Activated T-helper 1 cell treated with Interleukin-2 at 50 U/mL for 16 hours (primary cell): ENCODE measurements around the gene ZGRF1.
A peak's percentile ranks its signal among the peaks of the same experiment; 100 is the strongest.
"Not testable (repeated sequence)": the region's sequence is repeated elsewhere in the genome, so short reads cannot be mapped to it uniquely, and the experiment has no call there.

Experiments
- DNase-seq: peaks from one replicate; pipeline ENCODE4 v3.0.0-alpha.2; 2020; ENCODE audit warnings: low read depth

ZGRF1 gene, protein sequence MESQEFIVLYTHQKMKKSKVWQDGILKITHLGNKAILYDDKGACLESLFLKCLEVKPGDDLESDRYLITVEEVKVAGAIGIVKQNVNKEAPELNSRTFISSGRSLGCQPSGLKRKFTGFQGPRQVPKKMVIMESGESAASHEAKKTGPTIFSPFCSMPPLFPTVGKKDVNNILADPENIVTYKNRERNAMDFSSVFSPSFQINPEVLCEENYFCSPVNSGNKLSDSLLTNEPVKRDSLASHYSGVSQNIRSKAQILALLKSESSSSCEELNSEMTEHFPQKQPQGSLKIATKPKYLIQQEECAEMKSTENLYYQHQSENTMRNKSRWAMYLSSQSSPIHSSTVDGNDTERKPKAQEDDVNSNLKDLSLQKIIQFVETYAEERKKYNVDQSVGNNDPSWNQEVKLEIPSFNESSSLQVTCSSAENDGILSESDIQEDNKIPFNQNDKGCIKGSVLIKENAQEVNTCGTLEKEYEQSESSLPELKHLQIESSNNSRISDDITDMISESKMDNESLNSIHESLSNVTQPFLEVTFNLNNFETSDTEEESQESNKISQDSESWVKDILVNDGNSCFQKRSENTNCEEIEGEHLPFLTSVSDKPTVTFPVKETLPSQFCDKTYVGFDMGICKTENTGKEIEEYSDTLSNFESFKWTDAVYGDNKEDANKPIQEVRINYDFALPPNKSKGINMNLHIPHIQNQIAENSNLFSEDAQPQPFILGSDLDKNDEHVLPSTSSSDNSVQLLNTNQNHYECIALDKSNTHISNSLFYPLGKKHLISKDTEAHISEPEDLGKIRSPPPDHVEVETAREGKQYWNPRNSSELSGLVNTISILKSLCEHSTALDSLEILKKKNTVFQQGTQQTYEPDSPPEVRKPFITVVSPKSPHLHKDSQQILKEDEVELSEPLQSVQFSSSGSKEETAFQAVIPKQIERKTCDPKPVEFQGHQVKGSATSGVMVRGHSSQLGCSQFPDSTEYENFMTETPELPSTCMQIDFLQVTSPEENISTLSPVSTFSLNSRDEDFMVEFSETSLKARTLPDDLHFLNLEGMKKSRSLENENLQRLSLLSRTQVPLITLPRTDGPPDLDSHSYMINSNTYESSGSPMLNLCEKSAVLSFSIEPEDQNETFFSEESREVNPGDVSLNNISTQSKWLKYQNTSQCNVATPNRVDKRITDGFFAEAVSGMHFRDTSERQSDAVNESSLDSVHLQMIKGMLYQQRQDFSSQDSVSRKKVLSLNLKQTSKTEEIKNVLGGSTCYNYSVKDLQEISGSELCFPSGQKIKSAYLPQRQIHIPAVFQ (N-terminal part only)

GRCh38 chr4:112636688-112637551, at the start of gene ZGRF1, which contains the start of gene LARP7:
TSS of gene ZGRF1 (minus strand) at chr4:112636909. CDS start at chr4:112633176, 3,733 bp downstream.
TSS of gene LARP7 (plus strand) at chr4:112637143. CDS start at chr4:112644670, 7,527 bp downstream.
- DNase-seq, result peak; percentile 95

- no peak for DNase-seq
Observed at GRCh38 chr4:112680996-112681395, 44.3 kb upstream of the ZGRF1 start.

GRCh38 chr4:112677519-112678091, 40.9 kb upstream of the ZGRF1 start:
- no peak for DNase-seq

GRCh38 chr4:112674376-112674775, 37.7 kb upstream of the ZGRF1 start:
- no peak for DNase-seq

DNA sequence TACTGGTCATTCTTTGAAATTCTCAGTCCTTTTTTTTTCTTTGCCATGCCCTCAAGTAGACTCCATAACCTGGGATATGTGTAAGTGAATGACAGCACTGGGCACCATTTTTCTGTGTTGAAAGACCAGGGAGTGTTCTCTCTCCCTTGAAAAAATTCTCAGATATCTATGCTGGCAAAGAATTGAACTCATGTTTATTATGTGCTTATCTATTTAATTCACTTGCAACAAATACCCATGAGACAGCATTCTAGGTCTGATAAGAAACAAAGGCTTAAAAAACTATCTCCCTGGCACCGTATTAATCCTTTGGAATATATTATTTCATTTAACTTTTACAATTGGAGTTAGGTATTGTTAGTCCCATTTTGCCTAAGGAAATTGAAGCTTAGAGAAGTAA, 37.0 kb upstream of the ZGRF1 start:
- DNase-seq, result no peak

- no peak for DNase-seq
Observed at GRCh38 chr4:112673076-112673475, 36.4 kb upstream of the ZGRF1 start.

- DNase-seq, result no peak
Observed at GRCh38 chr4:112668131-112668530, 31.4 kb upstream of the ZGRF1 start.

- DNase-seq, result no peak
Observed at GRCh38 chr4:112664611-112665010, 27.9 kb upstream of the ZGRF1 start.

DNA sequence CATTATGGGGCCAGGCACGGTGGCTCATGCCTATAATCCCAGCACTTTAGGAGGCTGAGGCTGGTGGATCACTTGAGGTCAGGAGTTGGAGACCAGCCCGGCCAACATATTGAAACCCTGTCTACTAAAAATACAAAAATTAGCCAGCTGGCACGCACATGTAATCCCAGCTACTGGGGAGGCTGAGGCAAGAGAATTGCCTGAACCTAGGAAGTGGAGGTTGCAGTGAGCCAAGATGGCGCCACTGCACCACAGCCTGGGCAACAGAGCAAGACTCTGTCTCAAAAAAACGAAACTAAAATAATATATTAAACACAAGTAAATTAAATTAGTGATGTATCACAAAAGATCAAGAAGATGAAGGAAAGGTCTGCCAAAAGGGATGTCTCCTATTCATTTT, 19.4 kb upstream of the ZGRF1 start:
- not testable (repeated sequence) for DNase-seq

GRCh38 chr4:112655270-112655669, 18.6 kb upstream of the ZGRF1 start:
- DNase-seq, result no peak

DNA sequence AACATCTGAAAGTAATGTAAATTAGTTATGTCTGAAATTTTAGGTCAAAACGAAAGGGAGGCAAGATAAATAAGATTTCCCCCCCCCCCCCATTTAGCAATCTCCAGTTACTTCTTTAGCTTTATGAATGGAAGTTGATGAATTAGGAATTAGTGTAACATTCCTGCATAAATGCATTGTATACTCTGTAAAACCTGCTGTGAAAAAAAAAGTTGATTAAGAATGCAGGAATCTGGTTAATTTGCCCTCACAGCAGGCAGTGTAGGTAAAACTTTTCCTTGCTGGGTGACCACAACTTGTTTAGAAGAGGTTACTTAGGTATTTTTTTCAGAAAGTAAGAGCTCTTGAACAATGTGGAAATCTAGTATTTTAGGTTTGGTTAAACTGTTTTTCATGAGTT, 15.5 kb upstream of the ZGRF1 start:
- DNase-seq, result no peak

- DNase-seq, result no peak
Observed at GRCh38 chr4:112651641-112652040, 14.9 kb upstream of the ZGRF1 start.

DNA sequence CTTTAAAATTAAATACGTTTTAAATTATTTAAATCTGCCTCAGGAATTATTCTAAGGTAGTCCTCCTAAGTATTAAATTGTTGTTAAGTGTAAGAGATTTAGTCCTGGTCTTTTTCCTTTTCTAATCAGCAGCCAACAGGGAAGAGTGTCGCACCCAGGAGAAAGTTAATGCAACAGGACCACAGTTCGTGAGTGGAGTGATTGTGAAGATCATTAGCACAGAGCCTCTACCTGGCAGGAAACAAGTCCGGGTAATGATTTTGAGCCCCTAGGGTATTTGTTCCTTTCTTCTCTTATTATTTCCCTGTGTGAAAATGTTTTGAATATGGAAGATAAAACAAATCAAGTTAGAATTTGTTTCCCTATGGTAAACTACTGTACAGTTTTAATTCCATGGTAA, 13.6 kb upstream of the ZGRF1 start:
- no peak for DNase-seq

GRCh38 chr4:112649055-112649408, 12.3 kb upstream of the ZGRF1 start:
- no peak for DNase-seq

DNA sequence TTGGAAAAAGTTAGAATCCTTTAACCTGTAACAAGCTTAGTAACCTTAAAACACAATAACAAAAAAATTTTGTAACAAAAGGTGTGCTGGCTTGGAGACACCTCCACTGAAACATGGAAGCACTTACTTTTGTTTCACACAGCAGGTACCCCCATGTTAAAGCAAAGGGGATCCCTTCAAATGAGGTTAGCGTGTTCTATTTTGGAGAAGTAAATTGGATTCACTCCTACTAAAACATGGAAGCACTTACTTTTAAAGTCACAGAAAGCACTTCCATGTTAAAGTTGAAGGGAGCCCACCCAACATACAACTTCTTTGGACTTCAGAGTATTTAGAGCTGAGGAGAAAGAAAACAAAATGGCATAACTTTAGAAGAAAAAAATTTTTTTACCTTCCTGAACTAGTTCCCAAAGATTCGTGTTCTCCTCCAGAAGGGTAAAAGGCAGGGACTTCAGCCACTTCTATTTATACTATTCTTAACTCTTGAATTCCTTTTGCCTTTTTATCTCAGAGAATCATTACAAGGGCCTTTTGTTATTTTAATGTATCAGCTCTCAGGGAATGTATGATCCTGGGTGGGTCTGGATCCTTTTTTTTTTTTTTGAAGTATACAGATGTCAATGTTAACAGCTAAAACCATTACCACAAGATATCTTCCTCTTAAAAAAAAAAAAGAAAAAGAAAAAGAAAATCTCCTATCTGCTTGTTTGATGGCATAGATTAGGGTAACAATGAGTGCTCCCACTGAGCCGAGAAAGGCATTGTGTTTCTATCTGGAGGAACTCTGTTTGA, 11.8 kb upstream of the ZGRF1 start:
- no peak for DNase-seq

GRCh38 chr4:112647785-112648184, 11.1 kb upstream of the ZGRF1 start:
- no peak for DNase-seq

- DNase-seq, result no peak
Observed at GRCh38 chr4:112646632-112647537, 10.2 kb upstream of the ZGRF1 start.

DNA sequence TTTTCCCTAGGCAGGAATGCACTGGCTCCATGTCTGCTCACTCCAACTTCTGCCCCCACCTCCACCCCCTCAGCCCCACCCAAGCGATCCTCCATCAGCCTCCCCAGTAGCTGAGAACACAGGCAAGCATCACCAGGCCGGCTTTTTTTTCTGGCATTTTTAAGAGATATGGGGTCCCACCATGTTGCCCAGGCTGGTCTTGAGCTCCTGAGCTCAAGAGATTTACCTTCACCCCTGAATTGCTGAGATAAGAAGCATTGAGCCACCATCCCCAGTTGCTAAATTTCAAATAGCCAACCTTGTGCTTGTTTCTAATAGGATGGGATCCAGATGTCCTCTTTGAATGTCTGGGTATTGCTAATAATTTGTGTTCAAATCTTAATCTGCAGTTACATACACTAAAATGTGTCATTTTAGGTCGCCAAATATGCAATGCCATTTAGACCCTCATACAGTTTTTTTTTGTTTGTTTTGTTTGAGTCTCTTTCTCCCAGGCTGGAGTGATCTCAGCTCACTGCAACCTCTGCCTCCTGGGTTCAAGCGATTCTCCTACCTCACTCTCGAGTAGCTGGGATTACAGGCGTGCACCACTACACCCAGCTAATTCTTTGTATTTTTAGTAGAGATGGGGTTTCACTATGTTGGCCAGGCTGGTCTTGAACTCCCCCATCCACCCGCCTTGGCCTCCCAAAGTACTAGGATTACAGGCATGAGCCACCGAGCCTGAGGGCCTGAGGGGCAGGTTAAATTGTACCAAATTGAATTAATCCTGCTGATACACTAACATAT, 9.0 kb upstream of the ZGRF1 start:
- DNase-seq, result no peak
